HL-60/S4 treated with retinoic acid at 250 ng/mL for 4 days and 3 days (cell line): ENCODE data around the gene HNRNPK.

Source experiments
- in situ Hi-C: fragments of 300-500 bp; cut with MboI; formaldehyde crosslinking; loops from 2 replicates; pipeline ENCODE4 v1.7.0; 2022; ENCODE audit warnings: low sequenced_read_pairs

The HNRNPK gene

DNA sequence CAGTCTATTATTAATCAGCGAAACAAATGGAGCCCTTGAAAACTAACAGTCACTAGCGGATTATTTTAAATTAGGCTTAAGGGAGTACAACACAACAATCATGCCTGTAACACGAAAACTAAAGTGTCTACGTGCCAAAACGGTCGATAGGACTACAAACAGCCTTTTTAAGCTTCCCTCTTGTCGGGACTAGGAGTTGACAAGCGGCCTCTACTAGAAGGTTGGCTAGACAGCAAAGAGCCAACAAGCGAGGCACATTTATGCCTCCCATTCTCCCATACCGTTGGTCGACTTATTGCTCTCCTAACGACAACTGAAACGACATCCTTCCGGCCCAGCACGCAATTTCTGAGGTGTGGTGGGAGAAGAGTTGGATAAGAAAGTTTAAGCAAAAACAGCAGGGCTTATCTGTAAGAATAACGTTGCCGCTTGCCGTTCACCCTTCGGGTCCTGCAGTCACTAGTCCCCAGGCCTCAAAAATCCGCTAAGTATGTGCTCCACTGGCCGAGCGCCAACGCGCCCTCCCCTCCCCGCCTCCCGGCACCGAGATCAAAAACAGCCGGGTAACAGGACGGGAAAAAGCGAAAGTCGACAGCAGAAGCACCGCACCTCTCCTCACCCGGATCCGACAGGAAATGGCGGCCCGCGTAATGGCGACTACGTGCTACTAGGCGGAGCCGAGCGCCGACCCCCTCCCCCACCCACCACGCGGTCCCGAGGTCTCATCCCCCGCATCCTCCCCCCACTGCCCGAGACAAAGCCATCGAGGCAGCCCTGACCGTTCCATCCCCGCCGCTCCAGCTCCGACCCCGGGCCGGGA, 813 bp downstream of the HNRNPK start:
- in situ Hi-C loops, result no loop called here

DNA sequence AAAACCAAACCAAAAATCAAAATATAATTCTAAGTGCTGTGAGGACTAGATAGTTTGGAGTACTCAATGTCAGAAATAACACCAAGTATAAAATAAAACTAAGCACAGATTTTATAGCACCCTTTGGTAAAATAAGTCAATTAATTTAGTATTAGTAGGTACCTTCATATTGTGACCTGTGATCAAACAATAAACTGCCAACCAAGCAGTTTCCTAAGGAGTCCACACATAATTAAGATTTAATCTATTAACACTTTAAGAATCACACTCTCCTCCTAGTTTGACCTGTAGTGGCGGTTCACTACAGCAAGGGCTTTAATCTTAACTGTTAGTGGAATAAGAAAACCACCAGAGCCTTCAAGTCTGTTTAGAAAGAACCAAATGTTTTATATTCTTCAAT, 2.8 kb downstream of the HNRNPK start:
- in situ Hi-C loops, result no loop called here

DNA sequence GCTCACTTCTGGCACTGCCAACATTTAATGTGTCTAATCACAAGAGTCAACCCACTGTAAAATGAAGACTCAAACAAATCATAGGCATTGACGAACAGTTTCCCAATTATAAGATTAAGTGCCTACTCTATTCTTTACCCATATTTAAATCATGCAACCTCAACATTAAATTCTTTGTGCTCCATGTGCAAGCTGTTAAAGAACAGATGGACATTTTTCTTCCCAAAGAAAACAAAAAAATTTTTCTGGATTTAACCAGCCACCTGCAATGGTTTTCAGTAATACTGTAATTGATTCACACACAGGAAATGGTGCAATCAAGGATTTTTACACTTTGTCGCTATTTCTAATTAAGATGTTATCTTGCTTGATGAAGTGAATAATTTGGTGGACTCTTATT, 3.6 kb downstream of the HNRNPK start:
- in situ Hi-C loops, result no loop called here

DNA sequence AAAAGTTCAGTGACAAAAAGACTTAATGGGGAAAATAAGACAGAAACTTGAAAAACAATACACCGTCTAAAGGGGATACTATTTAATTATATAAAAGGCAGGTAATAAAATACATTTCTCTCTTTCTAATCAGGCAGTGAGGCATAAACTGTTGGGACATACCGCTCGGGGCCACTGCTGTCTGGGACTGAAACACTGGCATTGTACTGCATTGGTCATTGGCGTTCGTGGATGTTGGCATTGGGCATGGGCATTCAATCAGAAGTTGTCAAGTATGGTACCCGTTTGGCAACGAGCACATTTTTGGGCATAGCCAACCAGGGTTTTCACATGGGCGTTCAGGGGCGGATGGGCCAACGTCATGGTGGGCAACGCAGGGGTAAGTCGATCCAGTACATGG, 4.7 kb downstream of the HNRNPK start:
- in situ Hi-C loops, result no loop called here

DNA sequence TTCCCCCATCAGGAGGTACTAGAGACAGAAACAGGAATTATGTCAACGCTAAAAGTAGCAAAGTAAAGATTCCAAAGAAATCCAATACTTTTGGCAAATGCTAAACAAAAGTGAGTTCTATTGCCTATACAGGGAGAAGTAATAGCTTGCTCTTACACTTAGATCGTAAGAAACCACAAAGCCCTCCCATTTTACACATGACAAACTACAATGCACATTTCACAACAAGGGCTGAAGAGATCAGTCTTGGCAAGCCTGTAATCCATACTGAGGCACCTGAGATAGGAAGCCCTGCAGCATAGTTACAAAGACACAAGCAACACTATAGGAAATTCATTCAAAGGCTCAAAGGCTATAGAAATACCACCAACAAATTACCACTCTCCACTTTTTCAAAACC, 7.7 kb downstream of the HNRNPK start:
- in situ Hi-C loops, result no loop called here

DNA sequence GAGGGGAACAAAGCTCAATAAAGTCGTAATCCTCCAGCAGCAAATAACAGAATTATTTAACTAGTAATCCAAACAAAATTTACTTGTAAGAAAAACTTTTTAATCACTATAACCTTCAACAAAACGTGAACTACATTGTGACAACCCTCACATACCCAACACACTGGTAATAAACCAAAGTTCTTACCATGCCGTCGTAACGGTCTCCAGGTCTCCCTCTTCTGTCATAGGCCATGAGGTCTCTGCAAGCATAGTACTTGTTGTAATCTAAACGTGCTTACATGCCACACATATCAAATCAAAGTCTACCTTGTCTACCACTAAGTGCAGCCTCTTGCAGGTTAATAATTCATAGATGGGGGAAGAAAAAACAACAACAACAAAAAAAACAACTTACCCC, 8.5 kb downstream of the HNRNPK start:
- in situ Hi-C loops, result no loop called here

DNA sequence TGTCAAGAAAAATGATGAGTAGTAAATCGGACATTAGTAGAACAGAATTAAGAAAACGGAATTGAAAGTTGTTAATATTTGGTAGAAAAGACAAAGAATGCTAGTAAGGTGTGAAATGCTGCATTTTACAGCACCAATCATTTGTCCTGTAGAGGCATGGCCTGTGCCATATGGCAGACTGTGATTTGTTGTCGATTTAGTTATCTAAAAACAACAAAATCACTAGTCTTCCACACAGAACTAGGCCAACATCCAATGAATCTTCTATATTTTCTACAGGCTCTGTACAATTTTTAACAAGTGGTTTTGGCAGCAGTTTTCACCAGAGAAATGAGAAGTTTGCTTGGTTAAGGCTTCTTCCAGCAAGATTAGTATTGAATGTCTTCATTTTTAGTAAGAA, 10.4 kb downstream of the HNRNPK start:
- in situ Hi-C loops, result no loop called here

DNA sequence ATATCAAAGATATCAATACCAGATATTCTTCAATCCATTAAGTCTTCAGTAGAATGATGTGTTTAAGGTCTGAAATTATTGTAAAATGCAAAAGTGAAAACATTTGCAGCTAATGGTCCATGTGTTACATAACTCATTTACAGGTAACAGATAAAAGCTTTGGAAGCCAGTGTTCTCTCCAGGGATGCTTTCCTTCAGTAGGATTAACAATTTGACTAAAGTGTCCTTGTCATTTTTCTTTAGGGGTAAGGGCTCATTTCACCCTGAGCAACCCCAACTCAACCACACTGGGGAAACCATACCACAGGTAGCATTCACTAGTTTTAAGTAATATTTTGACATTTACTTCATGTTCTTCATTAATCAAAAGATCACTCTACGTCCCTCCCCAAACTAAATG, 12.9 kb downstream of the HNRNPK start:
- in situ Hi-C loops, result no loop called here

DNA sequence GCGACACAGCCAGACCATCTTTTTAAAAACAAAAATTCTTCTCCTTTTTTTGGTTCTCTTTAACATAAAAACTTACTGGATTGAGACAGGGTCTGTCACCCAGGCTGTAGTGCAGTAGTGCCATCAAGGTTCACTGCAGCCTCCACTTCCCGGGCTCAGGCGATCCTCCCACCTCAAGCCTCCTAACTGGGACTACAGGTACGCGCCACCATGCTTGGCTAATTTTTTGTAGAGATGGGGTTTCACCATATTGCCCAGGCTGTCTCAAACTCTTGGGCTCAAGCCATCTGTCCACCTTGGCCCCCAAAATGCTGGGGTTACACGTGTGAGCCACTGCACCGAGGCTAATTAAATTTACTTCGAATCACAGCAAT, 13.8 kb downstream of the HNRNPK start:
- in situ Hi-C loops, result no loop called here

DNA sequence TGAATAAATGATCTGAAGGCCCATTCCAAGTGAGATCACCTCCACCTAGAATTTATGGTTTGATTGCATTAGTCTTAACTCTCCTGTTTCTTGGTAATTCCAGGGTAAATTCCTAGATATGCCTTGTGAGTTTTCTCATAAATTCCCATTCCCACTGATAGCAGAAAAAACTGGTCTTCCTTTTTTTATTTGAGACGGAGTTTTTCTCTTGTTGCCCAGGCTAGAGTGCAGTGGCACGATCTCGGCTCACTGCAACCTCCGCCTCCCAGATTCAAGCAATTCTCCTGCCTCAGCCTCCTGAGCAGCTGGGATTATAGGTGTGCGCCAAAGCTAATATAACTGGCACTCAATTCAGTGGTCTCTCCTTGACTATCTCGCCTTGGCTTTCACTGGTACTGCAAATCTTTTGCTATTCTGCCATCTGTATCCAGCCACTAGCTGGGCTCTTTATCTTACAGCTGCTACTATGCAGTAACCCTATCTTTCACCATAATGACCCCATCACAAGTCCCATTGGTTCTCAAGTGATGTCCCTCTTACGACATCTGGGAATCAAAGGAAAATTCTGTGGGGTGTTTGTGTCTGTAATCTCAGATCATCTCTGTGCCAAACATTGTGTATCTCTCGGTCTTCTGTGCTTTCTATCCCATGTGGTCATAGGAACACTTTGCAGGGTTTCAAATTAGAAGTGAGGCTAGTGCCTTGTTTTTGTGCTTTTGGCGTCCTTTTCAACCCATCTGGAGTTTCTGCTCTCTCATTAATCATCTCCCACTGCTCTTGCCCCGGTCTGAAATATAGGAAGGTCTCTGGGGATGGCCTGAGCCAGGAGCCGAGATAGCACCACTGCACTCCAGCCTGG, 14.4 kb downstream of the HNRNPK start:
- in situ Hi-C loops, result no loop called here

DNA sequence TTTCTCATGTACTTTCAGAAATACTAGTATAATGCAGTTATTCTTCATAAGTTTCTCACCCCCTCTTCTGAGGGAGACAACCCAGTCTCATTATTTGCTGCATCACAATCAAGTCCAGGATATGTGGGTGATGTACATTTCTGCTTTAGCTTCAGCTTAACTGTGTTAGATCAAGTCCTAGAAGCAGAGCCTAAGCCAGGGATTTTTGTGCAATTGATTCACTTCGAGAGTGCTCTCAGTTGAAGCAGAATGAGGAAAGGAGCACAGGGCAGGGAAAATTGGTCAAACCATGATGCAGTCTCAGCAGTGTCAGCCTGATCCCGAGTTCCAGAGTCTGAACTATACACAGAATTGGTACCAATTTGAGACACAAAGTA, 15.1 kb downstream of the HNRNPK start:
- in situ Hi-C loops, result no loop called here

DNA sequence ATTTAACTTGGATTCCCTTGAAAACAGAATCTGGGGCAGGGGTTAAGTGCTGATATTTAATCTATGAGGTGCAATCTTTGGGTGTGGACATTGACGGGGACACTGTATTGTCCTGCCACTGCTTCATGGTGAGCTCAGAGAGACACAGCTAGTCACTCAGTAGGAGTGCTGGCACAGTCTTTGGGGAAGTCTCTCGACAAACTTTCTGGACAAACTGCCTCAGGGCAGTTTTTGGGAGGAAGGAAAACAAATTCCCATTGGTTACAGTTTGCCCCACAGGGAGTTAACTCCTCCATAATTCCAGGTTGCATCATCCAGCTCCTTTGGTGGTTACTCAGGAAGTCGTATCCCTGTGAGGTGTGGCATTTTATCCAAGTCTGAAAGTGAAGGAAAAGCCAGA, 17.9 kb downstream of the HNRNPK start:
- in situ Hi-C loops, result no loop called here

DNA sequence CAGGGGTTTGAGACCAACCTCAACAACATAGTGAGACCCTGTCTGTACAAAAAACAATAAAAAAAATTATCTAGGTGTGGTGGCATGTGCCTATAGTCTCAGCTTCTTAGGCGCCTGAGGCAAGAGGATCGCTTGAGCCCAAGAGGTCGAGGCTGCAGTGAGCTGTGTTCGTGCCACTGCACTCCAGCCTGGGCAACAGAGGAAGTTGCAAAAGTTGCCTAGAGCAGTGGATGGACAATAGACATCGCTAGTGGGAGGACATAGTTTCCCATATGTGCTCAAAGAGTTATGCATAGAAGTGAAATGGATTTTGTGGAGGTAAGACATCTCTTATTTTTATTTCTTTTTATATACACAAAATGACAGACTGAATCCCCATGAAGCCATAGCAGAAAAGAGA, 19.0 kb downstream of the HNRNPK start:
- in situ Hi-C loops, result no loop called here

DNA sequence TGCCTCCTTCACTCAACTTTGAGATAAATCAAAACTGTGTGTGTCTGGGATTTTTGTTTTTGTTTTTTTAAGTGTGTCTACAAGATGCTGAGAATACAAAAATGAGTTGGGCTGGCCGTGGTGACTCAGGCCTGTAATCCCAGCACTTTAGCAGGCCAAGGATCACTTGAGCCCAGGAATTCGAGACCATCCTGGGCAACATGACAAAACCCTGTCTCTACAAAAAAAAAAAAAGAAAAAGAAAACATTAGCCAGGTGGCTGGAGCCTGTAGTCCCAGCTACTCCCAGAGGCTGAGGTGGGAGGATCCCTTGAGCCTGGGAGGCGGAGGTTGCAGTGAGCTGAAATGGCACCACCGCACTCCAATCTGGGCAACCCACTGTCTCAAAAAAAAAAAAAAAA, 21.0 kb downstream of the HNRNPK start:
- in situ Hi-C loops, result no loop called here

DNA sequence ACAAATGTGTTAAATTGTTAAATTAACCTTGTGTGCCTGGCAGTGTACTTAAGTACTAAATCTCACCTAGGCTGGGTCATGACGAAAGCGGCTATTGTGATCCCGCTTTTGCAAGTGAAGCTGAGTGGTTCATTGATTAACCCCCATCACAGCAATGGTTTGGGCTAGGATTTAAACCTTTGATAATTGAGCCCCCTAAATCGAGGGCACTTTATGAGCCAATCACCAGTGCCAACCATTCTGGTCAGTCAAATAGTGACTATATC, 22.8 kb downstream of the HNRNPK start:
- in situ Hi-C loops, result no loop called here

DNA sequence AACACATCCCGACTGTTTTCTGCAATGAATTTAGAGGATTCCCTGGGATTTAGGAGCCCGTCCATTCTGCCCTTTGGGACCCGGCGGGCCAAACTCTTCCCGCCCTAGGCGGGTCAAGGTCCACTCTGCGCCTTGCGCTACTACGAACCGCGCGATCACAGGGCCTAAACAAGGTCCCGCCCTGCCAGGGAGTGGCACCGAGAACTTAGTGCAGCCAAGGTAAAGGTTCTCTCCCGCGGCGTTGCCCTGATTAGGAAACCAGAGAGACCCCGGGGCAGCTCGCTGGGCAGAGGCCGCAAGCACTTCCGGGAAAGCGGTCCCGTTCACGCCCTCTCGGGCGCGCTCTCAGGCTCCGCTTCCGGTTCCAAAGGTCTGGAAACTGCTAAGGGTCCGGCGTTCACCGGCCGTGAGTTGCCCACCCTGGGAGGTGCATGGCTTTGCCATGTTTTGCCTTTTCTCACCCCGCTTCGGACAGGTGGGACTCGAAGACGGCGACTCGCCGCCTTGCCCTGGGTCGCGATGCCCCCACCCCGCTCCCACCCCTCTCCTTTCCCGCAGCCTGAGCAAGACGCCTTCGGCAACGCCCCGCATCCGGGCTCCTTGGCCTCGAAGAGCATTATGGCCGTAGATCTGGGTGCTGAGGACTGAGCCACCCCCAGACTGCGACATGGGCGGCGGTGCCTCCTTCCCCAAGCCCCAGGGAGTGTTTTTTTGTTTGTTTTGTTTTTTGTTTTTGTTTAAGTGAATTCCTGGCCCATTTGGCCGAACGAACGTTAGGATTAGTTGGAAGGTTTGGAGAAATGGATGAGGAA, 23.4 kb downstream of the HNRNPK start:
- in situ Hi-C loops, result no loop called here

DNA sequence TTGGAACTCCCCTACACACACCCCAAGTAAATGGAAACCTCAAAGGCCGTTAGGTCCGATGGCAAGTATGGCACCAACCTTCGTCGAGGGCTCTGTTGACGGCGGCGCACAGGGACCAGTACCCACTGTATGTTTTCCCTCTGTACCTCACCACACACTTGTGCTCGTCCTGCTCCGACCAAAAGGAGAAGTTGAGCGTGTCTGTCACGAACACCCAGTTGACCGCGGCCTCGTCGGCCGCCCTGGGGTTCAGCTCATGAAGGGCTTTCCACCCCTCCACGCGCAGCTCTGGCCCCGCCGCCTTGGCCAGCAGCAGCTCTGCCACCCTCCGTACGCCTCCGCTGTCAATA, 24.0 kb downstream of the HNRNPK start:
- in situ Hi-C loops, result no loop called here

DNA sequence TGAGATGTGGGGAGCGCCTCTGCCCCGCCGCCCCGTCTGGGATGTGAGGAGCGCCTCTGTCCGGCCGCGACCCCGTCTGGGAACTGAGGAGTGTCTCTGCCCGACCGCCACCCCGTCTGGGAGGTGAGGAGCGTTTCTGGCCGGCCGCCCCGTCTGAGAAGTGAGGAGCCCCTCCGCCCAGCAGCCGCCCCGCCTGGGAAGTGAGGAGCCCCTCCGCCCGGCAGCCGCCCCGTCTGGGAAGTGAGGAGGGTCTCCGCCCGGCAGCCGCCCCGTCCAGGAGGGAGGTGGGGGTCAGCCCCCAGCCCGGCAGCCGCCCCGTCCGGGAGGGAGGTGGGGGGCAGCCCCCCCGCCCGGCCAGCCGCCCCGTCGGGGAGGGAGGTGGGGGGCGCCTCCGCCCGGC, 31.9 kb downstream of the HNRNPK start:
- in situ Hi-C loops, result loop anchor here (25.0 kb wide), 1 partner anchor 314 kb away; no protein-coding TSS in a partner anchor

DNA sequence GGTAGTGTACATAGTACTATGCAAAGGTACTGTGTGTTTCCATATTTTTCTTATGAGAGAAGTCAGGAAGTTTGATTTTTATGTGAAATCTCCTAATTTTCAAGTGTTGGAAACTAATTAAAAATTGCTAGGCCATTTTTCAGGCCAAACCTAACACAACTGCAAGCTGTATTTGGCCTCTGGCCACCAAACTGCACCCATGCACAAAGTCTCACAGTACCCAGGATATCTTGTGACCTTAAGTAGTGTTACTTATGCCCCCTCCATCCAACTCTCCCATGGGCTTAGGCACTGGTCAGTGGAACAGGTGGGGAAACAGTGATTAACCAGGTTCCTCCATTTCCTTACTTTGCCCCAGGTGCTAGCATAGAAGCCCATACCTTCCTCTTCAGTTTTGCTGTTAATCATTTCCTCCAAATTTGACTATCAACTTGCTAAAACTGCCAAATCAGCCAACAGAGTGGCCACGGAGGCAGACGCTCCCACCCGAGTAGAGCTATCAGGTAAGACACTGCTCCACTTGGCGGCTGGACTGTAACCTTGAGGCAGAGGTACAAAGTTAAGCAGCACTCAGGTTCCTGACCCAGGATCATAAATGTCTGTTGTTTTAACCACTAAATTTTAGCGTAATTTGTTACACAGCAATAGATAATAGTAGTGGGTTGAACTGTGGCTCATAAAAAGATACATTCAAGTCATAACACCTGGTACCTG, 39.3 kb downstream of the HNRNPK start:
- in situ Hi-C loops, result loop anchor here (25.0 kb wide), 1 partner anchor 322 kb away; no protein-coding TSS in a partner anchor

DNA sequence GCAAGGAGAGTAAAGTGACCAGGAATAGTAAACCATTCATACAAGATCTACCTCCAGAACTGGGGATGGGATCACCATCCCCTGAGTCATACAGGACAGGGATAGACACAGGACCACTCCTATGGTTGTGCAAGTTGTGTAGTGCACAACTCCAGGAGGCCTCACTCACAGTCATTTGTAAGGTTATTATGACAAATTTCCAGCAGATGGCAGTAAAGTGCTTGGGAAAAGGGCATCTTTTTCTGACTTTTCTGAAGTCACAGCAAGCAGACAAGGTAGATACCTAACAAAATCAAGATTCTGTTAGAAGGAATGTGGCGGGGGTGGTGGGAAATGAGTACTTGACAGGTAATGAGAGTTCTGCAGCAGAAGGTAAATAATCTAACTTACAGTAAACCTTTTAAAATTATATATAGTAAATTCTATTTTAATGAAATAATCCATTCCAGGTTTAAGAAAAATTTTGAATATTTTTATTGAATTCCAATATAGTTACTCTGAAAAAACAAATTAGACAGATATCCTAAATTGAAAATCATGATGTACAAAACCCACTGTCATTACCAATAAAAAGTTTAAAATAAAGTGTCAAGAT, 42.1 kb downstream of the HNRNPK start:
- in situ Hi-C loops, result loop anchor here (25.0 kb wide), 1 partner anchor 324 kb away; no protein-coding TSS in a partner anchor

DNA sequence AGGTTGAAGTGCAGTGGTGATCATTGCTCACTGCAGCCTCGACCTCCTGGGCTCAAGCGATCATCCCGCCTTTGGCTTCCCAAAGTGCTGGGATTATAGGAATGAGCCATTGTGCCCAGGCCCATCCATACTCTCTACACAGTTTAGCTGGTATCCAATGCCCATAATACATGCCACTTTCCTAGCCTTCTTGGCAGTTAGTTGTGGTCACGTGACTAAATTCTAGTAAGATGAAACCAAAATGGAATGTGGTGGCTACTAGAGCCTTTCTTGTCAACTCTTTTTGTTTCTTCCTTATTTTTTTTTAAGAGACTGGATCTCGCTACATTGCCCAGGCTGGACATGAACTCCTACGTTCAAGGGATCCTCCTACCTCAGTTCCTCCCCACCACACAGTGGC, 43.5 kb downstream of the HNRNPK start:
- in situ Hi-C loops, result loop anchor here (25.0 kb wide), 1 partner anchor 326 kb away; no protein-coding TSS in a partner anchor
